Spleen (tissue), 11 donors: ENCODE data around the gene LRFN5. TPM values are rescaled to one million over a fixed set of nuclear protein-coding genes. Genes with fewer than 3 reads are reported as not detected.

Experiments
- DNase-seq: peaks from one replicate; pipeline ENCODE4 v3.0.0-alpha.2; 2020
- H3K27ac ChIP-seq, 8 donors: fragments of 200-600 bp; sonication (generic) in 7 of 8; 1 replicate in 4 of 8; 2 replicates in 4 of 8; pipeline versions ENCODE4 v1.5.0 to v1.8.0; 2016 to 2021; ENCODE audit warnings: inconsistent platforms in 4 of 8, mild to moderate bottlenecking in 4 of 8, moderate library complexity in 1 of 8
- H3K27me3 ChIP-seq, 7 donors: fragments of 200-600 bp; sonication (generic) in 6 of 7; replicated peaks in 1 of 7; 1 replicate in 4 of 7; 2 replicates in 3 of 7; pipeline versions ENCODE4 v1.5.0 to v1.8.0; 2016 to 2021; ENCODE audit warnings: inconsistent platforms in 3 of 7, mild to moderate bottlenecking in 1 of 7
- H3K36me3 ChIP-seq, 6 donors: fragments of 200-600 bp; sonication (generic) in 5 of 6; 1 replicate in 4 of 6; 2 replicates in 2 of 6; pipeline versions ENCODE4 v1.5.0 to v1.8.0; 2016 to 2021; ENCODE audit warnings: inconsistent platforms in 2 of 6
- H3K4me1 ChIP-seq, 6 donors: fragments of 200-600 bp; sonication (generic) in 5 of 6; 1 replicate in 3 of 6; 2 replicates in 3 of 6; pipeline versions ENCODE4 v1.5.0 to v1.8.0; 2016 to 2021; ENCODE audit warnings: inconsistent platforms in 3 of 6
- H3K4me3 ChIP-seq, 8 donors: fragments of 200-600 bp; sonication (generic) in 7 of 8; 1 replicate in 4 of 8; 2 replicates in 4 of 8; pipeline versions ENCODE4 v1.5.0 to v1.8.0; 2016 to 2021; ENCODE audit warnings: inconsistent platforms in 4 of 8, mild to moderate bottlenecking in 4 of 8, moderate library complexity in 2 of 8
- H3K9me3 ChIP-seq, 8 donors: fragments of 200-600 bp; sonication (generic) in 7 of 8; 1 replicate in 4 of 8; 2 replicates in 4 of 8; pipeline versions ENCODE4 v1.5.0 to v1.8.0; 2016 to 2021; ENCODE audit warnings: inconsistent platforms in 4 of 8
- CTCF ChIP-seq, 11 experiments: fragments of 200-600 bp in 7 of 11; fragments of 450-650 bp in 4 of 11; sonication (generic) in 4 of 11; IDR thresholded peaks in 8 of 11; conservative IDR thresholded peaks in 3 of 11; 1 replicate in 7 of 11; 2 replicates in 4 of 11; pipeline versions ENCODE4 v1.4.0 to v1.8.0; 2016 to 2021; ENCODE audit warnings: antibody characterized with exemption in 11 of 11, inconsistent platforms in 4 of 11, mild to moderate bottlenecking in 1 of 11
- POLR2A ChIP-seq, 3 donors: fragments of 450-650 bp; IDR thresholded peaks; one replicate each; pipeline ENCODE4 v1.5.1; 2017; ENCODE audit warnings: antibody characterized with exemption in 3 of 3, mild to moderate bottlenecking in 1 of 3
- POLR2AphosphoS5 ChIP-seq, 3 donors: sonication (generic); formaldehyde crosslinking; IDR thresholded peaks; one replicate each; pipeline ENCODE4 v1.5.1; 2017; ENCODE audit warnings: antibody characterized with exemption in 3 of 3
- whole genome bisulfite sequencing, 5 donors: extraction: QIAGEN DNeasy Blood & Tissue Kit in 3 of 5; methylation state at CpG; one replicate each; pipeline versions ENCODE4 v1.1.5 to v1.1.7; 2013 to 2018; 5-methylcytosine and 5-hydroxymethylcytosine counted together
- intact Hi-C: fragments of 100-400 bp; cut with DNase I; formaldehyde crosslinking; loops from one replicate; pipeline ENCODE4 v1.15.0; 2023; ENCODE audit warnings: low total_unique reads
- polyA plus RNA-seq, 3 donors: library from polyadenylated mRNA; stranded (reverse); fragments of 200-250 nt; gene quantifications; one replicate each; pipeline ENCODE4 v1.2.1, GENCODE V29; 2013
- small RNA-seq, 4 donors: library from RNA; depleted of rRNA; stranded (forward); fragments of <200 nt; gene quantifications; one replicate each; pipeline ENCODE3, GENCODE V24; 2016
- total RNA-seq, 7 donors: library from RNA; depleted of rRNA in 3 of 7; stranded (reverse); fragments of >200 nt in 3 of 7; fragmentation: NEBNext Ultra II Directional in 4 of 7; extraction: Animal tissue kit (Norgen Biotek cat#: 25700) in 4 of 7; gene quantifications; one replicate each; pipeline versions ENCODE4 v1.1.0 to v1.2.1, GENCODE V29; 2016 to 2021
- donor health status: healthy with polysubstance abuse.
- donor health status: DM: no; HTN: no; CAD: no; lungs with moderate emphysema.
- donor health status: DM: no; HTN: no; CAD: no.
- donor health status: Bipolar disorder and iron deficiency.
- donor health status: healthy.
- donor health status: DM: no; HTN: no; CAD: no.
- donor health status: DM: yes; HTN: yes; CAD: no.

Gene LRFN5
- total and polyA plus RNA-seq, 10 donors, result 0.08 to 3.0 (median 1.4) TPM

- Histone ChIP-seq H3K9me3 (peaks cover 0 to 12% (median 6%) of the 10 kb centered on the region in 8 donors), H3K36me3 (no peaks in the 10 kb centered on the region), H3K4me1 (no peaks in the 10 kb centered on the region), H3K4me3 (no peak overlapping the region), H3K27ac (no peak overlapping the region), H3K27me3 (no peaks in the 10 kb centered on the region)
- intact Hi-C loops, result no loop called here
- no peak for DNase-seq
- TF ChIP-seq POLR2A (IDR thresholded peaks at IDR 0.05), result no peak
- TF ChIP-seq CTCF (IDR thresholded peaks at IDR 0.05 in 8 of 11, conservative IDR thresholded peaks at IDR 0.05 in 3 of 11), result no peak
- TF ChIP-seq POLR2AphosphoS5 (IDR thresholded peaks at IDR 0.05), result no peak
These were observed 309.1 kb downstream of the LRFN5 start for GRCh38 chr14:41915732-41916131.

GRCh38 chr14:41916313-41916712 lies 309.6 kb downstream of the LRFN5 start:
- no peak overlapping the region for H3K27ac ChIP-seq
- no peaks in the 10 kb centered on the region for H3K36me3 ChIP-seq
- H3K4me1 ChIP-seq, result no peaks in the 10 kb centered on the region
- intact Hi-C loops, result no loop called here
- H3K9me3 ChIP-seq, result peaks cover 0 to 12% (median 6%) of the 10 kb centered on the region in 8 donors
- H3K4me3 ChIP-seq, result no peak overlapping the region
- no peaks in the 10 kb centered on the region for H3K27me3 ChIP-seq
- no peak for TF ChIP-seq CTCF (IDR thresholded peaks at IDR 0.05 in 8 of 11, conservative IDR thresholded peaks at IDR 0.05 in 3 of 11)
- no peak for TF ChIP-seq POLR2AphosphoS5 (IDR thresholded peaks at IDR 0.05)
- no peak for TF ChIP-seq POLR2A (IDR thresholded peaks at IDR 0.05)
- no peak for DNase-seq

- no peak for TF ChIP-seq POLR2A (IDR thresholded peaks at IDR 0.05)
- no peak for TF ChIP-seq POLR2AphosphoS5 (IDR thresholded peaks at IDR 0.05)
- TF ChIP-seq CTCF (IDR thresholded peaks at IDR 0.05 in 8 of 11, conservative IDR thresholded peaks at IDR 0.05 in 3 of 11), result no peak
- Histone ChIP-seq H3K27ac (no peak overlapping the region), H3K27me3 (no peaks in the 10 kb centered on the region), H3K4me3 (no peak overlapping the region), H3K4me1 (no peaks in the 10 kb centered on the region), H3K9me3 (no peaks in the 10 kb centered on the region), H3K36me3 (no peaks in the 10 kb centered on the region)
- intact Hi-C loops, result no loop called here
- WGBS, 5 donors, result 36 to 45% (median 40%) methylated on average over 2 of the region's 2 CpGs
- no peak for DNase-seq
These were observed 318.7 kb downstream of the LRFN5 start for GRCh38 chr14:41925409-41925808.

- no peaks in the 10 kb centered on the region for H3K4me1 ChIP-seq
- no peaks in the 10 kb centered on the region for H3K36me3 ChIP-seq
- DNase-seq, result no peak
- H3K27me3 ChIP-seq, result no peaks in the 10 kb centered on the region
- H3K4me3 ChIP-seq, result no peak overlapping the region
- H3K9me3 ChIP-seq, result no peaks in the 10 kb centered on the region
- TF ChIP-seq POLR2A (IDR thresholded peaks at IDR 0.05) (no peak), CTCF (IDR thresholded peaks at IDR 0.05 in 8 of 11, conservative IDR thresholded peaks at IDR 0.05 in 3 of 11) (no peak), POLR2AphosphoS5 (IDR thresholded peaks at IDR 0.05) (no peak)
- H3K27ac ChIP-seq, result no peak overlapping the region
- 81 to 92% (median 86%) methylated on average over 7 of the region's 7 CpGs for WGBS, 5 donors
- intact Hi-C loops, result no loop called here
These were observed 343.9 kb downstream of the LRFN5 start for GRCh38 chr14:41950428-41951151.

Small RNAs within 50 kb of the gene (small RNA-seq; reads per million reads assigned to genes)
- 0 reads per million in 4 donors for gene RF00322
